Breast epithelium (tissue), 3 donors: Measurements from ENCODE around the gene MGAT5.

Experiments used
- CTCF ChIP-seq, 3 donors: fragments of 450-650 bp; IDR thresholded peaks; one replicate each; pipeline ENCODE4 v1.5.1; 2016 to 2017; ENCODE audit warnings: antibody characterized with exemption in 3 of 3, mild to moderate bottlenecking in 3 of 3, moderate library complexity in 3 of 3
- POLR2A ChIP-seq: fragments of 450-650 bp; IDR thresholded peaks from one replicate; pipeline ENCODE4 v1.6.1; 2016; ENCODE audit warnings: antibody characterized with exemption, mild to moderate bottlenecking, moderate library complexity
- POLR2AphosphoS5 ChIP-seq, 3 donors: sonication (generic); formaldehyde crosslinking; IDR thresholded peaks; one replicate each; pipeline ENCODE4 v1.6.1; 2017; ENCODE audit warnings: antibody characterized with exemption in 3 of 3

DNA sequence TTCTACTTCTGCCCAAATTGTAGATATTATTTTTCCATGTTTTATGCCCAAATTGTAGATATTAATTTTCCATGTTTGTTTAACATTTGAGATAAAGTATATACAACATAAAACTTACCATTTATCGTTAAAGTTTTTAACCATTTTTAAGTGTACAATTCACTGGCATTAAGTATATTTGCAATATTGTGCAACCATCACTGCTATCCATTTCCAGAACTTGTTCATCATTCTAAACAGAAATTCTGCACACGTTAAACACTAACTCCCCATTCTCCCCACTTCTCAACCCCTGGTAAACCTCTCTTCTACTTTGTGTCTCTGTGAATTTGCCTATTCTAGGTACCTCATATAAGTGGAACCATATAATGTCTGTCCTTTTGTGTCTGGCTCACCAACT is 162.1 kb downstream of the MGAT5 start:
- no peak for TF ChIP-seq CTCF (IDR thresholded peaks at IDR 0.05)
- TF ChIP-seq POLR2A = no peak
- TF ChIP-seq POLR2AphosphoS5 (IDR thresholded peaks at IDR 0.05) = no peak
